ENCODE measurements around the gene ERBB4.
"Not testable (repeated sequence)": the region's sequence is repeated elsewhere in the genome, so short reads cannot be mapped to it uniquely, and the experiment has no call there.

ERBB4 gene

GRCh38 chr2:211671977-211672376, 866.6 kb downstream of the ERBB4 start:
- FAIRE-seq = no peak

DNA sequence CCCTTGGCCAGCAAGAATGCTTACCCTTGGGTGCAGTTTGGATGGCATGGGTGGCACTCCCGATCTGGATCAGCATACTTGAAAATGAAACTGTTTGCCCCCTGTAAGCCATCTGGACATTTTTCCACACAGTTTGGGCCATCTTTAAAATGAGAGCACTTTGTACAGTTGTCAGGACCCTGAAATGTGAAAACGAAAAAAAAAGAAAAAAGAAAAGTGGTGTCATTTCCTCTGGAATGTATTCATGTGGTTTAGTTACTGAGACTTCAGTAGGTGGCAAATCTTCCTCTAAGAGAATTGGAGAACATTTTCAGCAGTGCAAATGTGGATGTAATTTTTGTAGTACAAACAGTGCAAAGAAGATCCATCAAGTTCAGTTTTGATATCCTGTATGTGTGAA, 873.3 kb downstream of the ERBB4 start:
- no peak for FAIRE-seq

DNA sequence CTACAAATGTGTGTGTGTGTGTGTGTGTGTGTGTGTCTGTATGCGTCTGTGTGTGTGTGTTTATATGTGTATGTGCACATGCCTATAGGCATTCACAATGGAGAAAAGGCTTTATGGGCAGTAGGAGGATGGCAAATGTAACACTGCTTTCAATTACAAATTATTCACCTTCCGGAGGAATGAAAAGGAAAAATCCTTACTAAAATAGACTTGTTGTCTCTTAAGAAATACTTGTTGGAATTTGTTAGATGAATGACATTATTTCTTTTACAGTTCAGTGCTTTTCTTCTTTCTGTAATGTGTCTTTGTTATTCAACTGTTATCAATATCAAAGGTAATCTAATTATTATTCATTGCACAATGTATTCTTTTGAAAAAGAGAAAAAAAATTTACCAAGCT, 874.3 kb downstream of the ERBB4 start:
- no peak for FAIRE-seq

GRCh38 chr2:211654211-211654780, 884.3 kb downstream of the ERBB4 start:
- no peak for FAIRE-seq

- no peak for FAIRE-seq
Measured at GRCh38 chr2:211652327-211652726, 886.3 kb downstream of the ERBB4 start.

DNA sequence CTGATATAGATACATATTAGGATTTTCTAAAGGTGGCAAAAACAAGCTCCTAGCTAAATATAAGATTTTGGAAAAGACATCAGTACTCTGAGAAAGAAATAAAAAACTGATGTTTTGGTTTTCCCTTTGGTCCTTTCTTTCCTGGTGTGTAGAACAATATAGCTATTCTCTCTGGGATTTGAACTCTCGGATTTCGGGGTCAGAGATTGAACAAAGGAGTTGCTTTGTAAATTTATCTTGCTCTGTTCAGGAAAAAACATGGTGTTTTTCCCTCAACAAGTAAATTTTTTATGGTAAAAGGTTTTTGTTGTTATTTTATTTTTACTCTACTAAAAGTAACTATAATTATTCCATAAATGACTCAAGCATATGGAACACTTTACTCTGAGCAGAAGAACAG, 889.3 kb downstream of the ERBB4 start:
- no peak for FAIRE-seq

DNA sequence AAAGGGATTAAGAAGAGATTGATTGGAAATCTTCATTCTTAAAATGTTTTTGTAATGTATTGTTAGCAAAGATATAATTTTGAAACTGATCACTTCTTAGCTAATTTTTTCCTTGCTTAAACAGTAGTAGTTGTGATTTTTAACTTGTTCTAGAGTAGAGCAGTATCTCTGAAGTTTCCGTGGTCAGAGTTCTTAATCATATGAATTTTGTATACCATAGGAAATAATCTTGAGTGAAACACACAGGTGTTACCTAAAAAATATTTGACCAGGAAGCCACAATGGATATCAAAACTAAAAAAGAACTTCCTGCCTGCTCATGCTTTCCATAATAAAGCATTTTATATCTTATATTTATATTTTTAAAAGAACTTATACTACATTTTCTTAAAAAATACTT, 907.1 kb downstream of the ERBB4 start:
- FAIRE-seq = no peak

GRCh38 chr2:211623096-211623495, 915.5 kb downstream of the ERBB4 start:
- no peak for FAIRE-seq

GRCh38 chr2:211620986-211621385, 917.6 kb downstream of the ERBB4 start:
- peak; percentile 12 for FAIRE-seq

GRCh38 chr2:211617803-211618202, 920.8 kb downstream of the ERBB4 start:
- no peak for FAIRE-seq

DNA sequence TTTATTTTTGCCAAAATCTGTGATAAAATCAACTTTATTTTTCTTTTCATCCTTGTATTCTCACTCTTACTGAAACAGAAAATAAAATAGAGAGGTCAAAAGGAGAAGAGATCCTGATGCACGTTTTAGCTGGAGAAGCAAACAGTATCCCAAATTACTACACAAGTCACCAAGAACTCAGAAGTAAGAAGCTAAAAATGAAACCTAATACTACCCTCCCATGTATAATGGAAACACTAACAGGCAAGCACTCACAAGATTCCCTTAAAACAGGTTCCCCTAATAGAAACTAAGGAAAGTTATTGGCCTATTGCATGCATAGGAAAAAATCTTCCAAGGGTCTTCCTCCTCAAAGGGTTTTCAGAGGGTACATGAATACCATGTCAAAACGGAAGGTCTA, 927.0 kb downstream of the ERBB4 start:
- FAIRE-seq = no peak

DNA sequence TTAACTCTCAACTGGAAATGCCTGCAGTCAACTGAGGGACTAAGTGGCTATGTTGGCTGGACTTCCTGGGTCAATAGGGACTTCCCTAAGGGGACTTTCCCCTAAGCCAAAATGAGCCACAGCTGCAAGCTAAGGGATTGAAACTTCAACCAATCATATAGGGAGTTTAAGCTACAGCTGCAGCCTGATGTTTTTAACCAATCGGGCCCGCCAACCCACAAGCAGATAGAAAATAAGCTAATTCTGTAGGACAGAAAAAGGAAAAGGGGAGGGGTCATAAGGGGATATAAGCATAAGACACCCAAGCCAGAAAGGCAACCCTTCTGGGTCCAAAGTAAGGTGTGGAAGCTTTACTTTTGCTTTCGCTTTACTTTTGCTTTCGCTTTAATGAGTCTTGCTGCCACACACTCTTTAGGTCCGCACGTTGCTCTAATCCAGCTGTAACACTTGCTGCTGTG, 927.5 kb downstream of the ERBB4 start:
- FAIRE-seq = no peak

GRCh38 chr2:211609127-211609526, 929.5 kb downstream of the ERBB4 start:
- FAIRE-seq = no peak

DNA sequence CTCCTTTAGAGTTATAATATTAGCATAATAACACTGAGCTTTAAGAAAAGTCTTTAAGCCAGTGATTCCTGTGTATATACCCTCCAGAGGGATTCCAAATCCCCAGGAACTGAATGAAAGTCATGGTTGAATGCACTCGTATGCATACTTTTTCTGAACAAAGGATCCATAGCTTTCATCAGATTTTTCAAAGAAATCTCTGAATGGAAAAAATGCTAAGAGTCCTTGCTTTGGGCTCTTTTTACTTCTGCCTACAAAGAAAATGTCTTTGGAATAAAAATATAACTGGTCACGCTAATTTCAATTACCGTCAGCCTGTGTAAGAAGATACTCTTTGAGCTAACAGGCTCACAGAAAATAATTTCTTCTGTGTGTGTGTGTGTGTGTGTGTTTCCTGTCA, 939.5 kb downstream of the ERBB4 start:
- FAIRE-seq = no peak

DNA sequence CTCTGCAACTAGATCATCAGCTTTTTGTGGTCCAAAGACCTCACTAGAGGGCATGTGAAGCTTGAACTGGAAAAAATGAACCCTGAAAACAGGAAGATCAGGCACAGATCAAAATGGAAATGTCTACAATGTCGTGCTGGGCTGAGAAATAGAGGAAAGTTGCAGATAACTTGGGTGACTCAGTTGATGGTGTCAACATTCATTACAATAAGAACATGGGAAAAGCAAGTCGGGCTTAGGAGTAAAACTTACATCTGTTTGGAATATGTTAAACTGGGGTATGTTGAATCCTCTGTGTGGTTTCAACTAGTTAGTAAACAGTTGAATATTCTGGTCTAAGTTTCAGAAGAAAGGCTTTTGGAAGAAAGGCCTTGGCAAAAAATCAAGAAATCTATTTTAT, 940.4 kb downstream of the ERBB4 start:
- FAIRE-seq = no peak

DNA sequence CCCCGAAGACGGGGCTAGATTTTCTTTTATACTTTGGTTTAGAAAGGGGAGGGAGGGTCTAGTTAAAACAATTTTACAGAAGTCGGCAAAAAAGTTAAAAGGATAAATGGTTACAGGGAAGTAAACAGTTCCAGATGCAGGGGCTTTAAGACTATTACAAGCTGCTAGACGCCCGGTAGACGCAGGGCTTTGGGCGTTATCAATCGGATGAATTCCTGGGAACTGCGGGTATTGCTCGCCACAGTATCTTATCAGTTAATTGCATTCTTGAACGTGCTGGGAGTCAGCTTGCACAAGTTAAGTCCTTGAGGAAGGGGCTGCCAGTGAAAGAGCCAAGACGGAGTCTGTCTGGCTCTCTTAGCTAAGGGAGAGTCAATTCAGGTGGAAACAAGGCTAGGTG, 946.6 kb downstream of the ERBB4 start:
- FAIRE-seq = not testable (repeated sequence)

DNA sequence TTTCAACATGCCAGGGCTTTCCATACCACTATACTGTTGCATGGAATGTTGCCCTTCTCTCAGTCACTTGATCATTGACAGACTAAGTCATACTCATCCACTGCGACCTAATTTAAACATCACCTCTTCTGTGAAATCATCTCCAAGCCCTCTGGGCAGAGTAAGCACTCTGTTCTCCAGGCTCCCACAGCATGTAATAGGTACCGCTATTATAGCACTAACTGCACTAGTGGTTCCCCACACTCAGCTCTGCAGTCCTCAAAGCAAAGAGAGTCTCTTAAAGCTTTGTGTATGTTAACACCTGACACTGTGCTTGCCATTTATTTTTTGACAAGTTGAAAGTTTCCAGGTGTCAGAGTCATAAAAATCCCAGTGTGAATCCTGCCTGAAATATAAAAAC, 947.2 kb downstream of the ERBB4 start:
- no peak for FAIRE-seq

DNA sequence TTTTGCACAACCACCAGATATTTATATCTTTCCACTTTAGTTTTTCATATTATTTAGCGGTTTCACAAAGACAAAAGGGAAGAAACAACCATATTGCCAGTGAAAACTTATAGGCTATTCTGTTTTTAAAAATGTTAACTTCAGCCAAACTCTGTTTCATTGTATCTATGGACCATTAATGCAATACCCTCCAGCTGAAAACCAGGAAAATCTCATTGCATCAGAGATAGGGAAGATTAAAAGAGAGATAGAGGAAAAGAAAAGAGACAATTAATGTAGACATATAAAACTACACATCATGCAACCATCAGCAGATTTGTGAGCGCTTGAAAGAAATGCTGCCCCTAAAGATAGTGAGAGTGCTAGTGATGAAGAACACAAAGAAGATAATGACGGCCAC, 970.2 kb downstream of the ERBB4 start:
- FAIRE-seq = no peak

DNA sequence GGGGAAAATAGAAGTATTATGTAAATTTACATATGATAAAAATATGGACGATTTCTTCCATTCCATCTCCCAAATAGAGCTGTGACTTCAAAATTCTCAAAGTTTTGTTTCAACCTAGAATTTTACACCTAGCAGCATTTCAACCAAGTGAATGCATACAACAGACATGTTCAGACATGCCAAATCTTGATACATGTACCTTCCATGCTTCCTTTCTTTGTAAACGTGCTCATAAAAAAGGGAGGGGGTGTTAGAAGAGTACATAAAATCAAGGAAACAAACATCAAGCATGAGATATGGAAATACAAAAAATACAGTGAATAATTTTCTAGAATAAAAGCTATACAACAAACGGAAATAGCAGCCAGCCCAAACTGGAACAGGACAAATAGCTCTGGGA, 974.2 kb downstream of the ERBB4 start:
- FAIRE-seq = no peak

DNA sequence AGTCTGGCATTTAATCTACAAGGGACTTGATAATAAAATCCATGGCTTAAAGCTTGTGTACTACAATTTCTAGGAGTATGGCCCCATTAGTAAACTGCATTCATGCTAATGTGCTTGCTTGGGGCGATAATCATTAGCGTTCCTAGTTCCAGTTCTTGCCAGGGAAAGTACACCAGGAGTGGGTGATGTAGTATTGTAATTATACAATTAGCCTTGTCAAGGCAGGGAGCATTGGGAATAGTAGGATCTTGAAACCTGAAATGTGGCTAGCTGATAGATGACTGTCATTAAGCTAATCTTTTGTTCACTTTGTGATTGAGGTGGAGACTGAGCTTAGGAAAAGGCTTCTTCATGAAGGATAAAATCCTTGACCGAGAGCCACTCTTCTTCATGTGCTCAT, 993.0 kb downstream of the ERBB4 start:
- FAIRE-seq = no peak

GRCh38 chr2:211534632-211535031, 1004.0 kb downstream of the ERBB4 start:
- FAIRE-seq = no peak

GRCh38 chr2:211524248-211524647, 1014.4 kb downstream of the ERBB4 start:
- not testable (repeated sequence) for FAIRE-seq

DNA sequence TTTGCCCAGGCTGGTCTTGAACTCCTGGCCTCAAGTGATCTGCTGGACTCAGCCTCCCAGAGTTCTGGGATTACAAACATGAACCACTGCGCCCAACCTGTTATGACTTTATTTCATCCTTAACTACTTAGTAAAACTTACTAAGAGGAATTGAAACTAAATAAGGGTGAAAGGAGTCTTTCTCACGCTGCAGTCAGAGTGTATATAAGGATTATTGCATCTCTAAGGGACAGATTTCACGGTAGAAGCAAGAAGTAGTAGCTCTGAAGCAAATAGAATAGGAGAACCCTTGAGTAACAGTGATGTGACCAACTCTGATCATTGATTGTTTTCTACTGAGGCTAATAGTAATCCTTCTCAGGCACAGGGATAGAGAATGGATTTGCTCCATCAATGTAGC, 1022.1 kb downstream of the ERBB4 start:
- FAIRE-seq = no peak

- FAIRE-seq = no peak
Measured at GRCh38 chr2:211514049-211514448, 1024.6 kb downstream of the ERBB4 start.

DNA sequence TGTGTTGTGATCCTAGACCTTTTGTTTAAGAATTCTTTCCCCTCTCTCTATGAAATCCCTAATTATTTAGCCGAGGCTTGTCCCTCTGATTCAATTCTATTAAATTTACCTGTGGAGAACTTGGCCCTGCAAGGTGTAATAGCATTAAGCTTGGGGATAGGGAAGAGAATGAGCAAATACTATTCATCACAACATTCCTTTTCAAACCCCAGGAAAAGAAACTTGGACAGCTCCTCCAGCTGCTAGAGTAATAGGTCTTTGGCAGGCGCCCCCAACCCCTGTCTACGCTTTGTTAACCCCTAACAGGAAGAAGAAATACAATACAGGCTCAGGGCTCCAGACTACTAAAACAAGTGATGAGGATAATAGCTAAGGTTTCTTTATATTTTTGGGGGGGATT, 1025.2 kb downstream of the ERBB4 start:
- no peak for FAIRE-seq

DNA sequence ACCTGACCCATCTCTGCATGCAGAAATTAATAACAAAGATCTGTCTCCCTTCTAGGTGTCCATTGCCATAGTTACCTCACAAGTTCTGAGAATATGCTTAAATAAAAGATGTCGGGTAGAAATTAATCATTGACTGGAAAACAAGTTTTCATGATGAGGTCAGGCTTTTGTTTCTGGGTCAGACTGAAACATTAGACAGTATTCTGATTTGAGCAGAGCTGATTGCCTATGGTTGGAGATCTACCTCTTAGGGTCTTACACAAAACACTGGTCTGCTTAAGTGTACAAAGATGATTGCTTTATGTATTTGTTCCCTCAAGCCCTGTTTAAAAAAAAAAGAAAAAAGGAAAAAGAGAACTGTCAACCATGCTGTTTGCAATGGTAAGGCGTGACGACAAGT, 1025.8 kb downstream of the ERBB4 start:
- no peak for FAIRE-seq

Data from endometrium (tissue), 2 donors.